DMS 273 treated with DMSO at 0.1 percent for 48 hours (cell line): Measurements from ENCODE around the gene VEGFC.

Experiments used
- DNase-seq: peaks from one replicate; lab custom pipeline; 2025; lab: John Stamatoyannopoulos, UW

The VEGFC gene

DNA sequence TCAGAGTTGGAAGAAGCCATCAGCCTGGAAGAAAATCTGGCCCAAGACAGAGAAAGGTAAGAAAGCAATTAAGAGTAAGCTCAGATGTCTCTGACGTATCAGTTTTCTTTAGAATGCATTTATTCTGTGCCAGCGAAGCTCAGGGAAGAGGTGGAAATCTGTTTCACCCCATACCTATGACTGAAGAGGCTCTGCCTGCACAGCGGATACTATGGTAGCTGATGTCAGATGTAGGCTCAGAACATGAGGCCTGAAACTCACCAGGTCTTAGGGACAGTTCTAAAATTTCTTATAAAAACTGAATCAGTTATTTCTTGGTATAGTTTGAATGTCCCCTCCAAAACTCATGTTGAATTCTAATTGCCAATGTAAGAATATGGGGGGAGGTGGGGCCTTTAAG, 30.9 kb downstream of the VEGFC start:
- no peak for DNase-seq

GRCh38 chr4:176760471-176760870, 32.3 kb downstream of the VEGFC start:
- DNase-seq = no peak

- no peak for DNase-seq
These were observed 34.0 kb downstream of the VEGFC start for GRCh38 chr4:176758731-176759130.

- no peak for DNase-seq
These were observed 34.4 kb downstream of the VEGFC start for GRCh38 chr4:176758323-176758722.

- DNase-seq = no peak
These were observed 37.1 kb downstream of the VEGFC start for GRCh38 chr4:176755613-176756012.

DNA sequence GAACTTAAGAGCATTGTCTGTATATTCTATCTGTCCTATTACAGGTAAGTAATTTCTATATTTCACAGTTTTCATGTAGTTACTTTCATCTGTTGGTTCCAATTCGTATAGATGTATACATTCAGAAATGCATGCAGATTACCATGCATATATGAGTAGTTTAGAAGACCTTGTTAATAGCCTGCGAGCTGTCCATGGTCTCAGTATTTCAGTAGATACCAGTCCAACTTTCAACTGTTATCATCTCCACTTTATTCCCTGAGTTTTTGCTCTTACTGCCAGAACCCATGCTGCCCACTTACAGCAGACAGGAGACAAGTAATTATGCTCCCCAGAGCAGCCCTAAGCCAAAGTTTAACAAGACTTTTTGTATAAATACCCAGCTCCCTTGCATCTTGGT, 37.7 kb downstream of the VEGFC start:
- DNase-seq = no peak

DNA sequence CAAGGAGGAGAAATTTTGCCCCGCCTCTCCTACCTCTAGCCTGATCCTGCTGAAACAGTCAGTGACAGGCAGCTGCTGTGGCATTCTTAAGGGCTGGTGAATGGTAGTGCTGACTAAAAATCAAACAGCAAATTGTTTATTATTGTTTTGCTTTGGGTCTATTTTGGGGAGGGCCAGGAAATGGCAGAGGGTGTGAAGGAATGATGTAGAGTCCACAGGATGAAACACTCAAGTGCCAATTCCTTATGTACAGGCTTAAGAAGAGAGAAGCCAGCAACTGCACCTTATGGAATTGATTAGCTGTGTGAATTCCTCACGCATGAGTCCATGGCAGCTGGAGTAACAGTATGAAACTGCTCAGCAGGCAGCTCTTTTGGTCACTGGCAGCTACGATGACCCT, 39.7 kb downstream of the VEGFC start:
- DNase-seq = no peak

DNA sequence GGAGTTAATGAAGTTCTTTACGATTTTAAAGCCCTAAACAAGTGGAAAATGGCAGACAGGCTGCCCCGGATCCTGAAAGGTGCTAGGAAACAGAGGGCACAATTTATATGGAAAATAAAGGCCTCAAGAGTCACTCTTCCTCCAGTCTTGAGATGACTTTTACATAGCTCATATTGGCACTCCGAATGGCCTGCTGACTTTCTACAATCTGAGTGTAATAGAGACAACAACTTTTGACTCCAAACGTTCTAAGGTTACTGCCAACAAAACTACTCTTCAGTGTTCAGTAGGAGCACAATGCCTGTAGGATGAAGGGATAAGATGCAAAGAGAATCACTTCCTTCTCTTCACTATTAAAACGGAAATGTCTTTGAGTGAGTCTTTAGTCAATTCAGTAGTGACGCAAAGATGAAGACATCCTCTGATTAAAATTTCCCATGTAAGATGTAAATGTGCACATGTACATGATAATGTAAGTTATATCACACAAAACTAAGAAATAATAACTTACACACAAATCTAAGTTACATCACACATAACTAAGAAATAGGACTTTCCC, 40.5 kb downstream of the VEGFC start:
- DNase-seq = no peak

GRCh38 chr4:176751061-176751460, 41.7 kb downstream of the VEGFC start:
- DNase-seq = no peak

DNA sequence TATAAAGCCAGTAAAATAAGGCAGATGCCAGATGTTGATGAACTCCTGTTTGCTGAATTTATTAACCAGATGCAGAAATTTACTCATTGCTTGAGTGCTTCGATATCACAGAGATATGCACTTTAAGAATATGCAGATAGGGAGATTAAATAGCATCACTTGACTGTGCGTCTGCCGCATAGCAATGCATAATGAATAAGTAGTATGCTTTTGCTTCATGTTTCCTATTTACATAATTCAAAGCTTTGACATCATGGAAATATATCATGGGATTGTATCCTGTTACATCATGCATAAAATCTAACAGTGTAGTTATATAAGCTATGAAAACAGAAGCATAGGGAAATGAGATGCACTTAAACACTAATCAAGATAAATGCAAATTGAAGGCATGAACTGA, 45.9 kb downstream of the VEGFC start:
- DNase-seq = no peak

DNA sequence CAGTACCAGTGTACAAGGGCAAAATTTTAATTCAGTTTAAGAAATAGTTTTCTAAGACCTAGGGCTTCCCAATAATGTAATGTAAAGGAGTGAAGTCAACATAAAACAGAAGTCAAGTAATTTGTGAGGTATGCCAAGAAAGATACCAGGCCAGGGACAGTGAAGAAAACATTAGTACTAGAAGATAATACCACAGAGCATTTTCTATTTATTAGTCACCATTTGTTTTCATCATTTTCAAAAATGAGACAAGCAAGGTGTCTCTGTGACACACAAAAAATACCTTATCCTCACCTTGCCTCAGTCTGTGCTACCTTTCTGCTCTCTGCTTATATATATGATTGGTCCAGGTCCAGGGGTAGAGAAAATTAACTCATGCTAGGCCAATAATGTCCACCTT, 46.8 kb downstream of the VEGFC start:
- no peak for DNase-seq

- DNase-seq = no peak
These were observed 48.6 kb downstream of the VEGFC start for GRCh38 chr4:176744091-176744490.

- no peak for DNase-seq
These were observed 50.5 kb downstream of the VEGFC start for GRCh38 chr4:176742211-176742610.

DNA sequence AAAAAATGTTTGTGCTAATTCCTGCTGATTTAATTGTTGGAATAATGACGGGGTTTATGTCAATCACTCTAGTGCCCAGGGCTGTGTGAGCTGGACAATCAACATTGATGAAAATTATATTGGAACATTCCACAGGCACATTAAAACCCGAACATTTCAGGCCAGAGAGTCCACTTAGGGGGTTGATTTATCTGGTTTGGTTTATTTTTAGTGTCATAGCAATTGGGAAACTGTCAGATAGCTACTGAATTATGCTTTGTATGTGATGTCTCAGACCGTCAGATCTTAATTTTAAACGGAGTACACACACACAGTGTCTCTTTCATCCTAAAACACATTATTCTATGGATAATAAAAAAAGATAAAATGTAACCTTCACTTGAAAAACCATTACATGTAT, 51.5 kb downstream of the VEGFC start:
- no peak for DNase-seq

DNA sequence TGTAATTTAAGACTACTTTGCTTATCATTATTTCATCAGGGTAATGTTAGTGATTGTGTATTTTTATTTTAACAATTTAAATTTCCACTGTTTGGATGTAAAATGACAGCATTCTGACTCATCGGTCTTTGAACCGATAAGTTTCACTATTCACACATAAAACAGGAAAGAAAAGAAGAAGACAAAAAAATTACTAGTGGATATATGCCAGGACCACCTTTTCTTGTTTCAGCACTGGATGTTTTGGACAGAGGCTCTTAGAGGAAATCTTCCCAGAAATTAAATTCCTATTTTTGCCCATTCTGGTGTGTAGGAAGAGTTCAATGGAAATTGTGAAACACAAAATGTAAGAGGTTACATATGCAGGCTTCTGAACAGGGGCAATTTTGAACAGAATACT, 57.4 kb downstream of the VEGFC start:
- no peak for DNase-seq

DNA sequence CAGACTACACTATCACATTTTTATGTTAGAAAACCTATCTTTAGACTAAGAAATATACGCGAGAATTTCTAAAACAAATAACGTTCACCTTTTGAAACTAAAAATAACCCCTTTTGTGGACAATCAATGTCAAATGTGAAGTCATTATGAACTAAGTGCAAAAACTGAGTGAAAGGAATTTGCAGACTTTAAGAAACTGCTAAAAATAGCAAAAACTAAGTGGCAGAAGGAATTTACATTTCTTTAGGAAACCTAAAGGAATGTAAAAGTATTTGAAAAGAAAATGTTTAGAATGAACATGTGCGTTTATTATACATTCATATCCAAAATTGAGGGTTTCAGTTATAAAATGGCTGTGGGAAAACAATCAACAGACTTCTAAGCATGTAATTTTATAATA, 58.3 kb downstream of the VEGFC start:
- DNase-seq = no peak

GRCh38 chr4:176729489-176729888, 63.2 kb downstream of the VEGFC start:
- no peak for DNase-seq

- DNase-seq = no peak
These were observed 65.9 kb downstream of the VEGFC start for GRCh38 chr4:176726803-176727202.

GRCh38 chr4:176721459-176721858, 71.3 kb downstream of the VEGFC start:
- DNase-seq = no peak

- no peak for DNase-seq
These were observed 73.8 kb downstream of the VEGFC start for GRCh38 chr4:176718881-176719280.

GRCh38 chr4:176717237-176717636, 75.5 kb downstream of the VEGFC start:
- no peak for DNase-seq

DNA sequence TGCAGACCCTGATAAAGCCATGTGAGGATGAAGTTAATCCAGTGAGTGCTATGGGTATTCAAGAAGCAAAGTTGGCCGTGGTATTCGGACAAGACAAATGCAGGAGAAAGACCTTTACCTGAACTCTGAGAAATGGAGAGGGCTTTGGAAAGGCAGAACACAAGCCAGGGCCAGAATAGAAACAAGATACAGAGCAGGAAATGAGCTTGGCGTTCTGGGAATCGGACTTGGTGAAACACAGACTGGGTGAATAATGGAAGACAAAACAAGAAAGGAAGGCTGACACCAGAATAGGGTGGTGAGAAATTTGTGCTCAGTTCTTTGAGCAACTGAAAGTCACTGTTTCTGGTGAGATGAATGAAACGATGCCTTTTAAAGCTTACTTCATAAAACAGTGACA, 83.3 kb downstream of the VEGFC start:
- no peak for DNase-seq

DNA sequence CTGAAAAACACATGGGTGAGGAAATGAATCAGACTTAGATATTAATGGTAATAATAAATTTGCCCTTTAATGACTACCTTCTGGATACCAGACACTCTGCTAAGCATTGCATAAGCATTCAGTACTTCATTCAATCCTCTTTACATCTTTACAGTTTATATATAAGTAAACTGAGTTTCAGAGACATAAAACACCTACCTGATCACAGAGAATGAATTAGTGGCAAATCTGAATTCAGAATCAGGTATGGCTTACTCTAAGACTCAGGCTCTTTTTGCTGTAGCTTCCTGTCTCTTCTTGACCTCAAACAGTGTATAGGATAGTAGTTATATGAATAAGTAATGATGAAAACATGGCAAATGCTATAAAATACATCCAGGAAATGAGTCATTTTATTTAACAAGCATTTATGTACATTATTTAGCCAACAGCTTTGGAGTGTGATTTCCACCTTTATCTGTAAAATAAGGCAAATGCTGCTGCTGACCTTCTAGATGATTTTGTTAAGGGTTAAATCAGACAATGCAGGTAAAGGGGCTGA, 83.9 kb downstream of the VEGFC start:
- no peak for DNase-seq

- no peak for DNase-seq
These were observed 102.0 kb downstream of the VEGFC start for GRCh38 chr4:176690716-176691115.
